Activated B cell treated with CpG ODN at 0.5 μM for 24 hours (primary cell): ENCODE results near the gene NYAP2. TPM values are rescaled to one million over a fixed set of nuclear protein-coding genes. Genes with fewer than 3 reads are reported as not detected.
A peak's percentile ranks its signal among the peaks of the same experiment; 100 is the strongest.

Source experiments
- ATAC-seq: fragments of 200-7000 bp; cut with Tn5 transposase; one replicate; pipeline ENCODE4 v1.10.0; 2021; ENCODE audit warnings: low read depth, mild to moderate bottlenecking, moderate library complexity
- CTCF ChIA-PET: fragments of 350-600 bp; sonication (Branson Sonifier 250); formaldehyde crosslinking; loops from one replicate; lab custom pipeline; 2021; ENCODE audit warnings: antibody characterized with exemption; lab: Charles Lee
- POLR2A ChIA-PET: fragments of 350-600 bp; sonication (Branson Sonifier 250); formaldehyde crosslinking; loops from one replicate; lab custom pipeline; 2021; ENCODE audit warnings: antibody characterized with exemption; lab: Charles Lee
- DNase-seq: peaks from one replicate; pipeline ENCODE4 v3.0.0; 2022
- H3K27ac Mint-ChIP-seq: one replicate; pipeline ENCODE4 v1.8.0; 2020; ENCODE audit warnings: mixed read lengths
- H3K27me3 Mint-ChIP-seq: one replicate; pipeline ENCODE4 v1.8.0; 2021; ENCODE audit warnings: mixed read lengths
- H3K36me3 Mint-ChIP-seq: one replicate; pipeline ENCODE4 v1.8.0; 2021; ENCODE audit warnings: low read depth, mixed read lengths
- H3K4me1 Mint-ChIP-seq: one replicate; pipeline ENCODE4 v1.8.0; 2021; ENCODE audit warnings: mixed read lengths
- H3K4me3 Mint-ChIP-seq: one replicate; pipeline ENCODE4 v1.8.0; 2020; ENCODE audit warnings: mild to moderate bottlenecking, mixed read lengths
- H3K9me3 Mint-ChIP-seq: one replicate; pipeline ENCODE4 v1.8.0; 2020; ENCODE audit warnings: mixed read lengths
- CTCF ChIP-seq: fragments of 200-600 bp; IDR thresholded peaks from one replicate; pipeline ENCODE4 v1.8.0; 2022; ENCODE audit warnings: antibody characterized with exemption, mild to moderate bottlenecking
- intact Hi-C: fragments of 100-400 bp; cut with micrococcal nuclease; formaldehyde crosslinking; loops from one replicate; pipeline ENCODE4 v1.15.1; 2024
- total RNA-seq: library from RNA; stranded (reverse); gene quantifications from 2 replicates; pipeline ENCODE4 v1.2.3, GENCODE V29; 2022

NYAP2 gene
- total RNA-seq, 1 donor from 2014 or later = 0.07 TPM

GRCh38 chr2:225637259-225637658 lies 237.7 kb downstream of the NYAP2 start:
- CTCF ChIA-PET = no interaction called here

GRCh38 chr2:225640550-225640949 lies 241.0 kb downstream of the NYAP2 start:
- CTCF ChIA-PET = no interaction called here

More at GRCh38 chr2:225637259-225637658, 237.7 kb downstream of the NYAP2 start:
- H3K27me3 Mint-ChIP-seq = peaks cover 5% of the 10 kb centered on the region
- TF ChIP-seq CTCF = no peak
- H3K4me3 Mint-ChIP-seq = no peak overlapping the region
- no peaks in the 10 kb centered on the region for H3K9me3 Mint-ChIP-seq
- DNase-seq = no peak
- ATAC-seq = no peak
- intact Hi-C loops = no loop called here
- no peaks in the 10 kb centered on the region for H3K36me3 Mint-ChIP-seq
- H3K4me1 Mint-ChIP-seq = no peaks in the 10 kb centered on the region
- no peak overlapping the region for H3K27ac Mint-ChIP-seq
- POLR2A ChIA-PET = no interaction called here

GRCh38 chr2:225649274-225649673 lies 249.8 kb downstream of the NYAP2 start:
- TF ChIP-seq CTCF = no peak
- intact Hi-C loops = no loop called here
- ATAC-seq (no peak), DNase-seq (no peak)
- ChIA-PET CTCF (no interaction called here), POLR2A (no interaction called here)
- Mint-ChIP-seq H3K9me3 (no peaks in the 10 kb centered on the region), H3K27ac (no peak overlapping the region), H3K36me3 (no peaks in the 10 kb centered on the region), H3K4me1 (no peaks in the 10 kb centered on the region), H3K27me3 (peaks cover 6% of the 10 kb centered on the region), H3K4me3 (no peak overlapping the region)

More at GRCh38 chr2:225640550-225640949, 241.0 kb downstream of the NYAP2 start:
- Mint-ChIP-seq H3K4me3 (no peak overlapping the region), H3K27me3 (peaks cover 9% of the 10 kb centered on the region), H3K36me3 (no peaks in the 10 kb centered on the region), H3K4me1 (no peaks in the 10 kb centered on the region), H3K27ac (no peak overlapping the region), H3K9me3 (no peaks in the 10 kb centered on the region)
- intact Hi-C loops = no loop called here
- no peak for ATAC-seq
- no peak for DNase-seq
- POLR2A ChIA-PET = no interaction called here
- TF ChIP-seq CTCF = no peak

GRCh38 chr2:225650041-225650440 lies 250.5 kb downstream of the NYAP2 start:
- Mint-ChIP-seq H3K9me3 (no peaks in the 10 kb centered on the region), H3K4me3 (no peak overlapping the region), H3K27ac (no peak overlapping the region), H3K4me1 (no peaks in the 10 kb centered on the region), H3K36me3 (no peaks in the 10 kb centered on the region), H3K27me3 (peaks cover 8% of the 10 kb centered on the region)
- DNase-seq (no peak), ATAC-seq (no peak)
- intact Hi-C loops = no loop called here
- no peak for TF ChIP-seq CTCF
- ChIA-PET POLR2A (no interaction called here), CTCF (interaction anchor here (2.5 kb wide), 1 partner anchor 10 kb away, joined by 12 read pairs; no protein-coding TSS in a partner anchor)

GRCh38 chr2:225660262-225661131 lies 261.0 kb downstream of the NYAP2 start:
- TF ChIP-seq CTCF = peak; percentile 91
- H3K27ac Mint-ChIP-seq = no peak overlapping the region
- no peaks in the 10 kb centered on the region for H3K9me3 Mint-ChIP-seq
- POLR2A ChIA-PET = no interaction called here
- no peak overlapping the region for H3K4me3 Mint-ChIP-seq
- CTCF ChIA-PET = interaction anchor here (0.6 to 4.4 kb wide), 10 partner anchors 9 to 1447 kb away, joined by 3 to 31 read pairs (median 5); no protein-coding TSS in a partner anchor
- peak; percentile 52 for DNase-seq
- ATAC-seq = peak; percentile 65
- peaks cover 22% of the 10 kb centered on the region for H3K27me3 Mint-ChIP-seq
- peaks cover 2% of the 10 kb centered on the region for H3K4me1 Mint-ChIP-seq
- intact Hi-C loops = loop anchor here (1.0 to 10.0 kb wide), 7 partner anchors 377 to 1303 kb away; no protein-coding TSS in a partner anchor
- no peaks in the 10 kb centered on the region for H3K36me3 Mint-ChIP-seq
